ENCODE results near the gene DIP2A. TPM values are rescaled to one million over a fixed set of nuclear protein-coding genes. Genes with fewer than 3 reads are reported as not detected.

Gene DIP2A
- total and polyA plus RNA-seq, 2 of the 8 experiments (the other 6 are each of a cell fraction or from before 2014, with no cell fraction given) = 16.0 to 27.1 TPM

GRCh38 chr21:46471514-46471913 lies 12.8 kb downstream of the DIP2A start:
- Histone ChIP-seq H3K4me2 (ENCODE audit: insufficient read depth in 1 of 2, low read depth in 2 of 2, low read length in 2 of 2) (no peak overlapping the region), H3K79me2 (ENCODE audit: control insufficient read depth in 1 of 2, insufficient read depth in 2 of 2, low read length in 2 of 2) (no peaks in the 10 kb centered on the region; a peak in 1 of 4 replicates), H2BK5ac (ENCODE audit: low read depth, low read length) (no peak overlapping the region), H2BK12ac (ENCODE audit: low read depth, low read length) (no peak overlapping the region), H3K4ac (replicated peaks; ENCODE audit: insufficient read length, low read depth, low read length) (no peak overlapping the region), H4K91ac (replicated peaks; ENCODE audit: insufficient read length, low read length) (no peak overlapping the region), H3K4me1 (replicated peaks in 1 of 4; ENCODE audit: control insufficient read depth in 3 of 4, insufficient read depth in 4 of 4, low read length in 3 of 4) (no peaks in the 10 kb centered on the region), H2BK120ac (replicated peaks; ENCODE audit: low read depth, low read length) (no peak overlapping the region), H4K5ac (ENCODE audit: insufficient read length, low read depth, low read length) (no peak overlapping the region), H2BK15ac (ENCODE audit: low read length) (no peak overlapping the region), H3K27me3 (replicated peaks in 1 of 4; ENCODE audit: control insufficient read depth in 3 of 4, extremely low read depth in 1 of 4, insufficient read depth in 3 of 4, low read length in 3 of 4) (no peaks in the 10 kb centered on the region), H3K14ac (ENCODE audit: insufficient read length) (no peak overlapping the region), H3K9me3 (ENCODE audit: insufficient read depth in 2 of 2, low read depth in 1 of 2, low read length in 1 of 2) (no peaks in the 10 kb centered on the region), H3K36me3 (ENCODE audit: control insufficient read depth in 2 of 4, insufficient read depth in 4 of 4, low read length in 3 of 4) (no peaks in the 10 kb centered on the region), H3K79me1 (ENCODE audit: low read depth, low read length) (no peaks in the 10 kb centered on the region; the same call in 1 of the 2 replicates), H3K18ac (ENCODE audit: extremely low read depth, low read length) (no peak overlapping the region), H4K8ac (ENCODE audit: extremely low read depth, insufficient read depth, low read length) (no peak overlapping the region), H3K9ac (replicated peaks in 1 of 4; ENCODE audit: extremely low read depth in 1 of 4, low read depth in 3 of 4, low read length in 3 of 4) (no peak overlapping the region), H3K56ac (replicated peaks; ENCODE audit: insufficient read length, low read depth, low read length) (no peak overlapping the region), H3K4me3 (ENCODE audit: extremely low read depth in 1 of 4, insufficient read depth in 2 of 4, low read depth in 3 of 4, low read length in 4 of 4) (no peak overlapping the region), H4K20me1 (replicated peaks in 1 of 2; ENCODE audit: control insufficient read depth in 1 of 2, insufficient read depth in 2 of 2, low read length in 2 of 2) (peaks cover 0 to 1% of the 10 kb centered on the region in 2 experiments), H2AFZ (ENCODE audit: low read length) (no peak overlapping the region), H2BK20ac (ENCODE audit: low read length) (no peak overlapping the region), H3K27ac (ENCODE audit: low read depth, low read length) (no peak overlapping the region), H2AK5ac (ENCODE audit: low read depth, low read length) (no peak overlapping the region), H3K23ac (ENCODE audit: insufficient read length) (no peak overlapping the region), H3K23me2 (ENCODE audit: low read depth, low read length) (no peaks in the 10 kb centered on the region)
- FAIRE-seq (no peak), DNase-seq (ENCODE audit: low read depth in 1 of 2, low spot score in 2 of 2) (no peak)
- POLR2A ChIA-PET (ENCODE audit: partially characterized antibody) = interaction anchor here (1.2 to 1.8 kb wide), 2 partner anchors 8 to 12 kb away, joined by 5 to 6 read pairs; no protein-coding TSS in a partner anchor
- WGBS, 2 experiments (ENCODE audit: extremely low coverage in 1 of 2, insufficient coverage in 1 of 2, insufficient read length in 1 of 2, insufficient replicate concordance in 2 of 2, low coverage in 1 of 2, low lambda C conversion rate in 2 of 2, missing lambda C conversion rate in 1 of 2) = 91% methylated on average over 1 of the region's 1 CpG; no CpG with 5 or more reads in 1 of the 2 experiments
- CTCF ChIA-PET (ENCODE audit: partially characterized antibody) = interaction anchor here (1.3 to 2.1 kb wide), 2 partner anchors 9 to 10 kb away, joined by 3 to 5 read pairs; no protein-coding TSS in a partner anchor
- TF ChIP-seq TAF1 (IDR thresholded peaks at IDR 0.05; ENCODE audit: low read depth, low read length) (no peak), SUZ12 (IDR thresholded peaks at IDR 0.05; ENCODE audit: low read length) (no peak), CBX5 (IDR thresholded peaks at IDR 0.05; ENCODE audit: low read depth, low read length) (no peak), HDAC6 (IDR thresholded peaks at IDR 0.05; ENCODE audit: low read depth, low read length) (no peak), MAX (IDR thresholded peaks at IDR 0.05) (no peak), E2F6 (IDR thresholded peaks at IDR 0.05) (no peak), SIN3A (conservative IDR thresholded peaks at IDR 0.05 in 1 of 2, IDR thresholded peaks at IDR 0.05 in 1 of 2; ENCODE audit: low read depth in 1 of 2, low read length in 2 of 2) (no peak), SP4 (IDR thresholded peaks at IDR 0.05; ENCODE audit: low read length) (no peak), CTCF (IDR thresholded peaks at IDR 0.05; ENCODE audit: control extremely low read depth in 1 of 3, insufficient read depth in 1 of 3, low read depth in 1 of 3, low read length in 3 of 3) (no peak), NRF1 (IDR thresholded peaks at IDR 0.05; ENCODE audit: low read depth, low read length) (no peak), CREB1 (IDR thresholded peaks at IDR 0.05) (no peak)
